Measurements from ENCODE around the gene DYSF. TPM values are rescaled to one million over a fixed set of nuclear protein-coding genes. Genes with fewer than 3 reads are reported as not detected.

Gene DYSF
- total RNA-seq, 1 experiment from 2014 or later: 2.2 TPM

GRCh38 chr2:71691747-71692441 lies 238.5 kb downstream of the DYSF start:
- Histone ChIP-seq H3K9me3 (no peaks in the 10 kb centered on the region), H3K4me1 (no peaks in the 10 kb centered on the region), H3K27me3 (replicated peaks; ENCODE audit: control insufficient read depth, insufficient read depth, low read length) (no peaks in the 10 kb centered on the region), H3K4me3 (ENCODE audit: low read depth, low read length) (no peak overlapping the region), H3K36me3 (ENCODE audit: control insufficient read depth, insufficient read depth, low read length) (no peaks in the 10 kb centered on the region)
- POLR2A ChIA-PET: no interaction called here
- DNase-seq: no peak
- Mint-ChIP-seq H3K4me1 (ENCODE audit: low read depth, unreplicated experiment) (no peaks in the 10 kb centered on the region), H3K9me3 (ENCODE audit: unreplicated experiment) (no peaks in the 10 kb centered on the region), H3K4me3 (ENCODE audit: unreplicated experiment) (no peak overlapping the region), H3K27me3 (ENCODE audit: insufficient read depth, unreplicated experiment) (peaks cover 7% of the 10 kb centered on the region), H3K36me3 (ENCODE audit: insufficient read depth, unreplicated experiment) (no peaks in the 10 kb centered on the region), H3K27ac (ENCODE audit: unreplicated experiment) (no peak overlapping the region)
- intact Hi-C loops (cut with micrococcal nuclease; ENCODE audit: unreplicated experiment): no loop called here
- TF ChIP-seq CTCF (IDR thresholded peaks at IDR 0.05; ENCODE audit: insufficient read depth in 1 of 2, low read depth in 1 of 2, low read length in 1 of 2, severe bottlenecking in 1 of 2, unreplicated experiment in 1 of 2): no peak
- no TSS peak for BruUV-seq (replicated peaks)
- CTCF ChIA-PET: no interaction called here

GRCh38 chr2:71692621-71693277 lies 239.4 kb downstream of the DYSF start:
- Mint-ChIP-seq H3K9me3 (ENCODE audit: unreplicated experiment) (no peaks in the 10 kb centered on the region), H3K27ac (ENCODE audit: unreplicated experiment) (no peak overlapping the region), H3K4me1 (ENCODE audit: low read depth, unreplicated experiment) (no peaks in the 10 kb centered on the region), H3K36me3 (ENCODE audit: insufficient read depth, unreplicated experiment) (no peaks in the 10 kb centered on the region), H3K27me3 (ENCODE audit: insufficient read depth, unreplicated experiment) (peaks cover 11% of the 10 kb centered on the region), H3K4me3 (ENCODE audit: unreplicated experiment) (no peak overlapping the region)
- no peak for TF ChIP-seq CTCF (IDR thresholded peaks at IDR 0.05; ENCODE audit: insufficient read depth in 1 of 2, low read depth in 1 of 2, low read length in 1 of 2, severe bottlenecking in 1 of 2, unreplicated experiment in 1 of 2)
- CTCF ChIA-PET: no interaction called here
- no TSS peak for BruUV-seq (replicated peaks)
- no peak for DNase-seq
- no peak overlapping the region for H3K4me3 ChIP-seq (ENCODE audit: low read depth, low read length)
- no peaks in the 10 kb centered on the region for H3K4me1 ChIP-seq
- POLR2A ChIA-PET: no interaction called here
- no peaks in the 10 kb centered on the region for H3K27me3 ChIP-seq (replicated peaks; ENCODE audit: control insufficient read depth, insufficient read depth, low read length)
- H3K9me3 ChIP-seq: no peaks in the 10 kb centered on the region
- intact Hi-C loops (cut with micrococcal nuclease; ENCODE audit: unreplicated experiment): no loop called here
- no peaks in the 10 kb centered on the region for H3K36me3 ChIP-seq (ENCODE audit: control insufficient read depth, insufficient read depth, low read length)

- no peaks in the 10 kb centered on the region for H3K36me3 Mint-ChIP-seq (ENCODE audit: insufficient read depth, unreplicated experiment)
- no peak for DNase-seq
- H3K4me3 Mint-ChIP-seq (ENCODE audit: unreplicated experiment): no peak overlapping the region
- CTCF ChIA-PET: no interaction called here
- no peaks in the 10 kb centered on the region for H3K36me3 ChIP-seq (ENCODE audit: control insufficient read depth, insufficient read depth, low read length)
- H3K27me3 ChIP-seq (replicated peaks; ENCODE audit: control insufficient read depth, insufficient read depth, low read length): no peaks in the 10 kb centered on the region
- no peak overlapping the region for H3K4me3 ChIP-seq (ENCODE audit: low read depth, low read length)
- H3K4me1 ChIP-seq: no peaks in the 10 kb centered on the region
- no peaks in the 10 kb centered on the region for H3K4me1 Mint-ChIP-seq (ENCODE audit: low read depth, unreplicated experiment)
- H3K9me3 ChIP-seq: no peaks in the 10 kb centered on the region
- TF ChIP-seq CTCF (IDR thresholded peaks at IDR 0.05; ENCODE audit: insufficient read depth in 1 of 2, low read depth in 1 of 2, low read length in 1 of 2, severe bottlenecking in 1 of 2, unreplicated experiment in 1 of 2): no peak
- no peaks in the 10 kb centered on the region for H3K9me3 Mint-ChIP-seq (ENCODE audit: unreplicated experiment)
- no peak overlapping the region for H3K27ac Mint-ChIP-seq (ENCODE audit: unreplicated experiment)
- POLR2A ChIA-PET: no interaction called here
- H3K27me3 Mint-ChIP-seq (ENCODE audit: insufficient read depth, unreplicated experiment): peaks cover 11% of the 10 kb centered on the region
- intact Hi-C loops (cut with micrococcal nuclease; ENCODE audit: unreplicated experiment): no loop called here
- no TSS peak for BruUV-seq (replicated peaks)
These were observed 240.2 kb downstream of the DYSF start for GRCh38 chr2:71693286-71694270.

Data from Caco-2 (cell line).